NCI-H82 treated with DMSO at 0.1 percent for 48 hours (cell line): ENCODE results near the gene DBH.

ENCODE experiments used
- DNase-seq: peaks from one replicate; lab custom pipeline; 2025; ENCODE audit not compliant: unreplicated experiment; lab: John Stamatoyannopoulos, UW

Gene DBH

GRCh38 chr9:133604214-133604613 lies 31.9 kb upstream of the DBH start:
- DNase-seq: no peak

- DNase-seq: no peak
Measured at GRCh38 chr9:133604856-133605255, 31.3 kb upstream of the DBH start.

GRCh38 chr9:133605446-133605845 lies 30.7 kb upstream of the DBH start:
- no peak for DNase-seq

GRCh38 chr9:133605856-133606707 lies 30.1 kb upstream of the DBH start:
- no peak for DNase-seq

GRCh38 chr9:133606708-133607025 lies 29.5 kb upstream of the DBH start:
- no peak for DNase-seq

GRCh38 chr9:133607381-133607780 lies 28.8 kb upstream of the DBH start:
- DNase-seq: no peak

- DNase-seq: no peak
Measured at GRCh38 chr9:133607976-133608375, 28.2 kb upstream of the DBH start.

GRCh38 chr9:133608382-133608781 lies 27.8 kb upstream of the DBH start:
- no peak for DNase-seq

- DNase-seq: no peak
Measured at GRCh38 chr9:133608889-133609288, 27.3 kb upstream of the DBH start.

- no peak for DNase-seq
Measured at GRCh38 chr9:133609311-133610098, 26.7 kb upstream of the DBH start, which contains the start of gene FAM163B. TSS of gene FAM163B (minus strand) at chr9:133609389. CDS start at chr9:133580223, 29,166 bp downstream.

GRCh38 chr9:133610845-133611244 lies 25.3 kb upstream of the DBH start:
- no peak for DNase-seq

GRCh38 chr9:133612051-133612450 lies 24.1 kb upstream of the DBH start:
- no peak for DNase-seq

- DNase-seq: no peak
Measured at GRCh38 chr9:133612816-133613215, 23.3 kb upstream of the DBH start.

GRCh38 chr9:133613432-133613831 lies 22.7 kb upstream of the DBH start:
- DNase-seq: no peak

GRCh38 chr9:133614056-133614455 lies 22.1 kb upstream of the DBH start:
- no peak for DNase-seq

- DNase-seq: no peak
Measured at GRCh38 chr9:133614678-133615077, 21.5 kb upstream of the DBH start.

- no peak for DNase-seq
Measured at GRCh38 chr9:133615186-133615585, 21.0 kb upstream of the DBH start.

- no peak for DNase-seq
Measured at GRCh38 chr9:133615606-133616188, 20.5 kb upstream of the DBH start.

- DNase-seq: no peak
Measured at GRCh38 chr9:133616643-133617405, 19.3 kb upstream of the DBH start.

GRCh38 chr9:133618726-133619125 lies 17.4 kb upstream of the DBH start:
- DNase-seq: no peak

- DNase-seq: no peak
Measured at GRCh38 chr9:133619791-133620190, 16.4 kb upstream of the DBH start.
